HepG2 (cell line): ENCODE measurements around the gene INTS15. TPM values are rescaled to one million over a fixed set of nuclear protein-coding genes. Genes with fewer than 3 reads are reported as not detected.
A peak's percentile ranks its signal among the peaks of the same experiment; 100 is the strongest.

ENCODE experiments used
- ATAC-seq: fragments of 200-7000 bp; cut with Tn5 transposase; 3 replicates; pipeline ENCODE4 v1.9.1; 2020; ENCODE audit warnings: mild to moderate bottlenecking, moderate library complexity
- BruUV-seq: library from RNA; stranded (reverse); fragments of 400-500 nt; replicated peaks from 2 replicates; lab custom pipeline; 2021; lab: Mats Ljungman, UMichigan
- CTCF ChIA-PET: fragments of 300-600 bp; formaldehyde crosslinking; extraction: SDS; loops from one replicate; lab custom pipeline; 2021; ENCODE audit warnings: low total read pairs, inconsistent platforms, low intra/inter-chr PET ratio; lab: Yijun Ruan, JAX
- POLR2A ChIA-PET: fragments of 350-600 bp; sonication (Branson Sonifier 250); formaldehyde crosslinking; loops from one replicate; lab custom pipeline; 2020; ENCODE audit warnings: antibody characterized with exemption, inconsistent platforms; lab: Yijun Ruan, JAX
- DNase-seq: peaks from one replicate; pipeline ENCODE4 v3.0.0-alpha.2; 2015; ENCODE audit warnings: low spot score
- FAIRE-seq: peaks from 3 replicates; lab custom pipeline; 2011; peaks lifted over from hg19 to GRCh38; lab: Jason Lieb, UNC
- H2AFZ ChIP-seq: one replicate; pipeline ENCODE4 v1.6.1; 2011; ENCODE audit warnings: low read length, inconsistent platforms
- H3K27ac ChIP-seq: fragments of 300-600 bp; 3 replicates; pipeline ENCODE4 v1.8.0; 2011; ENCODE audit warnings: mixed run types, mild to moderate bottlenecking, mixed read lengths, low read length, inconsistent platforms; ENCODE audit not compliant: insufficient read depth; ENCODE audit errors: extremely low read length
- H3K27me3 ChIP-seq, 2 experiments: fragments of 200-600 bp in 1 of 2; 2 replicates in 1 of 2; 3 replicates in 1 of 2; pipeline versions ENCODE4 v1.6.0 to v1.8.0; 2011; ENCODE audit warnings: low read length in 2 of 2, mild to moderate bottlenecking in 2 of 2, moderate library complexity in 2 of 2, inconsistent platforms in 1 of 2; ENCODE audit not compliant: insufficient read depth in 2 of 2, control insufficient read depth in 1 of 2
- H3K36me3 ChIP-seq, 2 experiments: fragments of 200-600 bp in 1 of 2; replicated peaks in 1 of 2; 2 replicates in 1 of 2; 3 replicates in 1 of 2; pipeline versions ENCODE4 v1.5.1 to v1.8.0; 2011; ENCODE audit warnings: low read length in 2 of 2, inconsistent platforms in 1 of 2; ENCODE audit not compliant: insufficient read depth in 2 of 2, control insufficient read depth in 1 of 2
- H3K4me1 ChIP-seq: 2 replicates; pipeline ENCODE4 v1.5.1; 2012; ENCODE audit warnings: low read length, inconsistent platforms; ENCODE audit not compliant: insufficient read depth
- H3K4me2 ChIP-seq: 2 replicates; pipeline ENCODE4 v1.6.0; 2011; ENCODE audit warnings: low read depth, low read length, inconsistent platforms
- H3K4me3 ChIP-seq, 3 experiments: fragments of 200-600 bp in 1 of 3; sonication (generic), shearing (Covaris generic) in 1 of 3; replicated peaks in 1 of 3; 2 replicates each; pipeline ENCODE4 v1.5.1; 2011 to 2016; ENCODE audit warnings: low read length in 3 of 3, inconsistent platforms in 2 of 3, low read depth in 2 of 3, mild to moderate bottlenecking in 2 of 3, control low read depth in 1 of 3, mixed read lengths in 1 of 3; ENCODE audit not compliant: insufficient read depth in 1 of 3
- H3K79me2 ChIP-seq: one replicate; pipeline ENCODE4 v1.6.1; 2011; ENCODE audit warnings: low read length, inconsistent platforms; ENCODE audit not compliant: insufficient read depth
- H3K9ac ChIP-seq: 2 replicates; pipeline ENCODE4 v1.6.0; 2011; ENCODE audit warnings: mild to moderate bottlenecking, low read depth, low read length, inconsistent platforms; ENCODE audit not compliant: insufficient read depth
- H3K9me3 ChIP-seq: 2 replicates; pipeline ENCODE4 v1.5.1; 2012; ENCODE audit warnings: mild to moderate bottlenecking, low read length
- H4K20me1 ChIP-seq: 2 replicates; pipeline ENCODE4 v1.6.0; 2011; ENCODE audit warnings: inconsistent platforms, mild to moderate bottlenecking, low read length, moderate library complexity; ENCODE audit not compliant: insufficient read depth
- EP300 ChIP-seq, 3 experiments: sonication (generic) in 1 of 3; formaldehyde crosslinking in 1 of 3; IDR thresholded peaks; 2 replicates each; pipeline versions ENCODE4 v1.5.1 to v1.6.1; 2011 to 2020; ENCODE audit warnings: low read depth in 2 of 3, low read length in 2 of 3, borderline replicate concordance in 1 of 3, improper control_type of control experiment in 1 of 3, mild to moderate bottlenecking in 1 of 3, missing genetic modification reagents in 1 of 3, moderate library complexity in 1 of 3
- KLF16 ChIP-seq, 2 experiments: sonication (generic) in 1 of 2; formaldehyde crosslinking in 1 of 2; IDR thresholded peaks; 2 replicates each; pipeline versions ENCODE4 v1.6.1 to v1.8.0; 2016 to 2023; ENCODE audit warnings: missing genetic modification reagents in 2 of 2, missing compliant biosample characterization in 1 of 2
- RBFOX2 ChIP-seq: fragments of 200-400 bp; formaldehyde crosslinking; IDR thresholded peaks from 2 replicates; pipeline ENCODE4 v1.6.1; 2017; ENCODE audit warnings: low read depth, mild to moderate bottlenecking, low read length
- ZBTB4 ChIP-seq: sonication (generic); formaldehyde crosslinking; IDR thresholded peaks from 2 replicates; pipeline ENCODE4 v1.4.0; 2020; ENCODE audit warnings: missing genetic modification reagents, mild to moderate bottlenecking, borderline replicate concordance
- WGBS: methylation state at CpG from one replicate; pipeline ENCODE4 v1.1.6; 2017; ENCODE audit warnings: low lambda C conversion rate; 5-methylcytosine and 5-hydroxymethylcytosine counted together
- in situ Hi-C: cut with HindIII; loops from 2 replicates; pipeline ENCODE4 v1.10.0; 2017; ENCODE audit warnings: low pct_unique_long_range_greater_than_20kb; ENCODE audit not compliant: extremely low pct_ligation_motif_present
- intact Hi-C: fragments of 100-400 bp; cut with micrococcal nuclease; formaldehyde crosslinking; loops from one replicate; pipeline ENCODE4 v1.10.0; 2022; ENCODE audit not compliant: unreplicated experiment
- polyA plus RNA-seq, 8 experiments: library from polyadenylated mRNA; depleted of rRNA in 3 of 8; stranded (reverse) in 7 of 8; unstranded in 1 of 8; fragments of >200 nt; fragmentation: Illumina TruSeq in 4 of 8; extraction: Trizol in 4 of 8; gene quantifications; 2 replicates each; pipeline versions ENCODE4 v1.2.1 to v1.2.3, GENCODE V29; 2011 to 2016; ENCODE audit warnings: low read depth in 4 of 8, missing spikeins in 1 of 8, mixed read lengths in 1 of 8; ENCODE audit not compliant: insufficient read depth in 1 of 8
- total RNA-seq, 5 experiments: library from RNA; depleted of rRNA; stranded (reverse); fragments of >200 nt; fragmentation: Illumina TruSeq; extraction: Trizol; gene quantifications; 2 replicates each; pipeline ENCODE4 v1.2.3, GENCODE V29; 2016; ENCODE audit warnings: low read depth in 1 of 5

Gene INTS15
- total and polyA plus RNA-seq, 2 of the 13 experiments (the other 11 are each of a cell fraction or from before 2014, with no cell fraction given): 16.3 to 25.7 TPM

GRCh38 chr7:6606866-6607583, 17.2 kb downstream of the INTS15 start (continued):
- TF ChIP-seq ZBTB4 (CRISPR knock-in tag) (no peak), KLF16 (CRISPR knock-in tag; IDR thresholded peaks at IDR 0.05) (no peak)

- Histone ChIP-seq H3K4me1 (no peaks in the 10 kb centered on the region), H3K4me2 (no peak overlapping the region), H3K9me3 (no peaks in the 10 kb centered on the region), H4K20me1 (no peaks in the 10 kb centered on the region; the same call in 1 of the 2 replicates), H3K4me3 (no peak overlapping the region), H3K79me2 (no peaks in the 10 kb centered on the region), H3K27me3 (no peaks in the 10 kb centered on the region), H2AFZ (no peak overlapping the region), H3K27ac (no peak overlapping the region), H3K9ac (no peak overlapping the region), H3K36me3 (peaks cover 0 to 16% of the 10 kb centered on the region in 2 experiments; a peak in 3 of 5 replicates)
- intact Hi-C loops: loop anchor here (1.0 kb wide), 1 partner anchor 30 kb away; the partner anchor contains the start of gene ZNF316
- in situ Hi-C loops: no loop called here
- no peak for DNase-seq
- FAIRE-seq: no peak
- BruUV-seq: no TSS peak
- POLR2A ChIA-PET: no interaction called here
- CTCF ChIA-PET: no interaction called here
- WGBS: 97% methylated on average over 28 of the region's 38 CpGs
- ATAC-seq: no peak; the same call in 2 of the 3 replicates
- TF ChIP-seq RBFOX2: peak; percentile 37; the same call in 1 of the 2 replicates
- TF ChIP-seq EP300 (IDR thresholded peaks at IDR 0.05; ENCODE audit: low read depth in 2 of 2, low read length in 2 of 2): no peak
- TF ChIP-seq EP300 (CRISPR knock-in tag; IDR thresholded peaks at IDR 0.05; ENCODE audit: borderline replicate concordance): no peak
These were observed 17.8 kb downstream of the INTS15 start for GRCh38 chr7:6607651-6608051.
